ENCODE data around the gene ZFYVE28. TPM values are rescaled to one million over a fixed set of nuclear protein-coding genes. Genes with fewer than 3 reads are reported as not detected.
A peak's percentile ranks its signal among the peaks of the same experiment; 100 is the strongest.

ZFYVE28 gene
- total and polyA plus RNA-seq, 10 of the 15 experiments (the other 5 are each of a cell fraction or from before 2014, with no cell fraction given) = 0.06 to 1.9 (median 0.22) TPM; not detected in 1

DNA sequence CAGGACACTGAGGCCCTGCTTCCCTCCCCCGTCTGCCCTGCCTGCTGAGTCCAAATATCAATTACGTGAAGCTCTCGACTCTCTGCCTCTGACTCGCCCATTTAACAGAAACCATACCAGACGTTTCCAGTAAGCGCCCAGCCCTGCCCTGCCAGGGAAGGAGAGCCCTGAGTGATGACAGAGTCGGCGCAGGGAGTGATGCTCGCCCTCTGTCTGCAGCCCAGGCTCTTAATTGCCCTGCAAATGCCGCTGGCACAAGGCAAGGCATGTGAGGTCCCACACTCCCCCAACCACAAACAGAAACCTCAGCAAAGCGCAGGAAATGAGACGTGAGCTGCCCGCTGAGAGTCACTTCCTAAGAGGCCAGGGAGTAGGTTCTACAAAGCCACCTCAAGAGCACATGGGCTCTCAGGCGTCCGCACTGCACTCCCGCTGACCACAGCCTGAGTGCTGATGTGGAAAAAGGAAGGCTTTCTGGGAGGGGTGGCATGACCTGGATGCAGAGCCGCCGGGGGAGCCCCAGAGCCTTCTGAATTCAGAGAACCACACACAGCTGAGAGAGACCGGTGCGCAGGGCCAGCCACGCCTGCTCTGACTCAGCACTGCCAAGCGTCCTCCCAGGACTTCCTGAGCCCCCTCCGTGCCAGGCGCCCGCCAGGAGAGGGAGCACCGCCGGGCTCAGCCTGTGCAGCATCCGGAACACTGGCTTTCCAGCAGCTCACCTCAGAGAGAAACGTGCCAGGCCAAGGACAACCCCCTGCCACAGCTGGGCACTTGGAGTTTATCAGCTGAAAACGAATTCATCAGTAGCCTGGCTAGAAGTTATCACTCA, 5.3 kb downstream of the ZFYVE28 start (continued):
- TF ChIP-seq, protein P1, sequence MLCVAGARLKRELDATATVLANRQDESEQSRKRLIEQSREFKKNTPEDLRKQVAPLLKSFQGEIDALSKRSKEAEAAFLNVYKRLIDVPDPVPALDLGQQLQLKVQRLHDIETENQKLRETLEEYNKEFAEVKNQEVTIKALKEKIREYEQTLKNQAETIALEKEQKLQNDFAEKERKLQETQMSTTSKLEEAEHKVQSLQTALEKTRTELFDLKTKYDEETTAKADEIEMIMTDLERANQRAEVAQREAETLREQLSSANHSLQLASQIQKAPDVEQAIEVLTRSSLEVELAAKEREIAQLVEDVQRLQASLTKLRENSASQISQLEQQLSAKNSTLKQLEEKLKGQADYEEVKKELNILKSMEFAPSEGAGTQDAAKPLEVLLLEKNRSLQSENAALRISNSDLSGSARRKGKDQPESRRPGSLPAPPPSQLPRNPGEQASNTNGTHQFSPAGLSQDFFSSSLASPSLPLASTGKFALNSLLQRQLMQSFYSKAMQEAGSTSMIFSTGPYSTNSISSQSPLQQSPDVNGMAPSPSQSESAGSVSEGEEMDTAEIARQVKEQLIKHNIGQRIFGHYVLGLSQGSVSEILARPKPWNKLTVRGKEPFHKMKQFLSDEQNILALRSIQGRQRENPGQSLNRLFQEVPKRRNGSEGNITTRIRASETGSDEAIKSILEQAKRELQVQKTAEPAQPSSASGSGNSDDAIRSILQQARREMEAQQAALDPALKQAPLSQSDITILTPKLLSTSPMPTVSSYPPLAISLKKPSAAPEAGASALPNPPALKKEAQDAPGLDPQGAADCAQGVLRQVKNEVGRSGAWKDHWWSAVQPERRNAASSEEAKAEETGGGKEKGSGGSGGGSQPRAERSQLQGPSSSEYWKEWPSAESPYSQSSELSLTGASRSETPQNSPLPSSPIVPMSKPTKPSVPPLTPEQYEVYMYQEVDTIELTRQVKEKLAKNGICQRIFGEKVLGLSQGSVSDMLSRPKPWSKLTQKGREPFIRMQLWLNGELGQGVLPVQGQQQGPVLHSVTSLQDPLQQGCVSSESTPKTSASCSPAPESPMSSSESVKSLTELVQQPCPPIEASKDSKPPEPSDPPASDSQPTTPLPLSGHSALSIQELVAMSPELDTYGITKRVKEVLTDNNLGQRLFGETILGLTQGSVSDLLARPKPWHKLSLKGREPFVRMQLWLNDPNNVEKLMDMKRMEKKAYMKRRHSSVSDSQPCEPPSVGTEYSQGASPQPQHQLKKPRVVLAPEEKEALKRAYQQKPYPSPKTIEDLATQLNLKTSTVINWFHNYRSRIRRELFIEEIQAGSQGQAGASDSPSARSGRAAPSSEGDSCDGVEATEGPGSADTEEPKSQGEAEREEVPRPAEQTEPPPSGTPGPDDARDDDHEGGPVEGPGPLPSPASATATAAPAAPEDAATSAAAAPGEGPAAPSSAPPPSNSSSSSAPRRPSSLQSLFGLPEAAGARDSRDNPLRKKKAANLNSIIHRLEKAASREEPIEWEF (IDR thresholded peaks at IDR 0.05; ENCODE audit: insufficient replicate concordance, low read depth, low read length) = no peak
- TF ChIP-seq CBX3 (IDR thresholded peaks at IDR 0.05; ENCODE audit: borderline replicate concordance, low read depth) (no peak), KAT2A (conservative IDR thresholded peaks at IDR 0.05; ENCODE audit: control insufficient read depth, low read depth, low read length) (no peak), ZBTB4 (CRISPR knock-in tag; IDR thresholded peaks at IDR 0.05) (no peak), SMARCA5 (IDR thresholded peaks at IDR 0.05) (peak; percentile 64), RAD51 (IDR thresholded peaks at IDR 0.05) (no peak), PML (IDR thresholded peaks at IDR 0.05; ENCODE audit: low read length) (no peak), RELA (IDR thresholded peaks at IDR 0.05; ENCODE audit: borderline replicate concordance, partially characterized antibody) (no peak), CHD2 (IDR thresholded peaks at IDR 0.05; ENCODE audit: borderline replicate concordance, low read depth, low read length) (no peak), CREB1 (IDR thresholded peaks at IDR 0.05; ENCODE audit: low read depth) (peak; percentile 66; the same call in 1 of the 2 replicates), MAX (IDR thresholded peaks at IDR 0.05; ENCODE audit: low read depth, low read length) (peak; percentile 47; the same call in 1 of the 2 replicates), ZNF384 (IDR thresholded peaks at IDR 0.05; ENCODE audit: borderline replicate concordance, low read depth, low read length) (no peak), FOXK2 (IDR thresholded peaks at IDR 0.05) (no peak)
- TF ChIP-seq, protein P2, sequence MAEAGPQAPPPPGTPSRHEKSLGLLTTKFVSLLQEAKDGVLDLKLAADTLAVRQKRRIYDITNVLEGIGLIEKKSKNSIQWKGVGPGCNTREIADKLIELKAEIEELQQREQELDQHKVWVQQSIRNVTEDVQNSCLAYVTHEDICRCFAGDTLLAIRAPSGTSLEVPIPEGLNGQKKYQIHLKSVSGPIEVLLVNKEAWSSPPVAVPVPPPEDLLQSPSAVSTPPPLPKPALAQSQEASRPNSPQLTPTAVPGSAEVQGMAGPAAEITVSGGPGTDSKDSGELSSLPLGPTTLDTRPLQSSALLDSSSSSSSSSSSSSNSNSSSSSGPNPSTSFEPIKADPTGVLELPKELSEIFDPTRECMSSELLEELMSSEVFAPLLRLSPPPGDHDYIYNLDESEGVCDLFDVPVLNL (IDR thresholded peaks at IDR 0.05; ENCODE audit: low read depth, low read length) = no peak
- TF ChIP-seq, protein P3, sequence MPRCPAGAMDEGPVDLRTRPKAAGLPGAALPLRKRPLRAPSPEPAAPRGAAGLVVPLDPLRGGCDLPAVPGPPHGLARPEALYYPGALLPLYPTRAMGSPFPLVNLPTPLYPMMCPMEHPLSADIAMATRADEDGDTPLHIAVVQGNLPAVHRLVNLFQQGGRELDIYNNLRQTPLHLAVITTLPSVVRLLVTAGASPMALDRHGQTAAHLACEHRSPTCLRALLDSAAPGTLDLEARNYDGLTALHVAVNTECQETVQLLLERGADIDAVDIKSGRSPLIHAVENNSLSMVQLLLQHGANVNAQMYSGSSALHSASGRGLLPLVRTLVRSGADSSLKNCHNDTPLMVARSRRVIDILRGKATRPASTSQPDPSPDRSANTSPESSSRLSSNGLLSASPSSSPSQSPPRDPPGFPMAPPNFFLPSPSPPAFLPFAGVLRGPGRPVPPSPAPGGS (IDR thresholded peaks at IDR 0.05; ENCODE audit: borderline replicate concordance, insufficient read depth, low read depth, low read length, poor library complexity, severe bottlenecking) = no peak

All from GM12878 (cell line).